IMR-90 (cell line): ENCODE measurements around the gene KCNJ2. TPM values are rescaled to one million over a fixed set of nuclear protein-coding genes. Genes with fewer than 3 reads are reported as not detected.

Source experiments
- ATAC-seq: fragments of 200-7000 bp; cut with Tn5 transposase; 2 replicates; pipeline ENCODE4 v1.9.1; 2020; ENCODE audit warnings: low read depth, mild to moderate bottlenecking, moderate library complexity
- BruUV-seq: library from RNA; stranded (reverse); fragments of 400-500 nt; replicated peaks from 2 replicates; lab custom pipeline; 2021; lab: Mats Ljungman, UMichigan
- CTCF ChIA-PET: fragments of 300-600 bp; formaldehyde crosslinking; extraction: SDS; loops from one replicate; lab custom pipeline; 2021; ENCODE audit warnings: antibody characterized with exemption; lab: Yijun Ruan, JAX
- POLR2A ChIA-PET: fragments of 300-600 bp; sonication (Branson Sonifier 250); formaldehyde crosslinking; loops from one replicate; lab custom pipeline; 2022; ENCODE audit warnings: antibody characterized with exemption; ENCODE audit not compliant: unreplicated experiment; lab: Charles Lee
- DNase-seq: peaks from one replicate; pipeline ENCODE4 v3.0.0; 2013
- H2AFZ ChIP-seq: replicated peaks from 2 replicates; pipeline ENCODE3; 2013; ENCODE audit warnings: low read length, mild to moderate bottlenecking; ENCODE audit not compliant: poor library complexity
- H2AK5ac ChIP-seq: 2 replicates; pipeline ENCODE4 v1.6.1; 2013; ENCODE audit warnings: low read depth, low read length, inconsistent platforms
- H2AK9ac ChIP-seq: replicated peaks from 2 replicates; pipeline ENCODE3; 2013; ENCODE audit warnings: mild to moderate bottlenecking, low read depth, low read length, moderate library complexity; ENCODE audit not compliant: poor library complexity
- H2BK120ac ChIP-seq: 2 replicates; pipeline ENCODE4 v1.6.1; 2013; ENCODE audit warnings: low read depth, low read length, inconsistent platforms
- H2BK15ac ChIP-seq: 3 replicates; pipeline ENCODE4 v1.6.1; 2013; ENCODE audit warnings: low read depth, low read length, inconsistent platforms
- H2BK20ac ChIP-seq: 2 replicates; pipeline ENCODE4 v1.6.1; 2013; ENCODE audit warnings: low read depth, mild to moderate bottlenecking, inconsistent platforms, low read length, moderate library complexity
- H2BK5ac ChIP-seq: 2 replicates; pipeline ENCODE4 v1.6.1; 2013; ENCODE audit warnings: mild to moderate bottlenecking, low read depth, low read length, inconsistent platforms; ENCODE audit not compliant: poor library complexity, severe bottlenecking
- H3K14ac ChIP-seq: replicated peaks from 2 replicates; pipeline ENCODE4 v1.6.1; 2013; ENCODE audit warnings: low read depth, low read length, inconsistent platforms
- H3K18ac ChIP-seq: 2 replicates; pipeline ENCODE4 v1.6.1; 2013; ENCODE audit warnings: low read depth, low read length, control low read depth
- H3K23ac ChIP-seq: 2 replicates; pipeline ENCODE4 v1.6.1; 2013; ENCODE audit warnings: low read depth, low read length, inconsistent platforms
- H3K27ac ChIP-seq: 2 replicates; pipeline ENCODE4 v1.5.1; 2013; ENCODE audit warnings: mild to moderate bottlenecking, control low read depth, low read length; ENCODE audit not compliant: insufficient read depth
- H3K27me3 ChIP-seq: 2 replicates; pipeline ENCODE4 v1.6.1; 2013; ENCODE audit warnings: low read length; ENCODE audit not compliant: control insufficient read depth, insufficient read depth
- H3K36me3 ChIP-seq: 2 replicates; pipeline ENCODE4 v1.6.1; 2013; ENCODE audit warnings: low read length, mixed read lengths; ENCODE audit not compliant: control insufficient read depth, insufficient read depth
- H3K4ac ChIP-seq: 2 replicates; pipeline ENCODE4 v1.6.1; 2013; ENCODE audit warnings: low read depth, low read length, inconsistent platforms
- H3K4me1 ChIP-seq: 2 replicates; pipeline ENCODE4 v1.6.1; 2013; ENCODE audit warnings: low read length, mixed read lengths; ENCODE audit not compliant: control insufficient read depth, insufficient read depth
- H3K4me2 ChIP-seq: 2 replicates; pipeline ENCODE4 v1.6.1; 2013; ENCODE audit warnings: low read depth, mild to moderate bottlenecking, control low read depth, low read length, moderate library complexity
- H3K4me3 ChIP-seq: 2 replicates; pipeline ENCODE4 v1.5.1; 2013; ENCODE audit warnings: low read depth, mild to moderate bottlenecking, control low read depth, low read length, moderate library complexity; ENCODE audit not compliant: insufficient read depth
- H3K56ac ChIP-seq: 2 replicates; pipeline ENCODE4 v1.6.1; 2013; ENCODE audit warnings: low read length, inconsistent platforms; ENCODE audit not compliant: insufficient read depth; ENCODE audit errors: extremely low read depth
- H3K79me1 ChIP-seq, 2 experiments: 2 replicates each; pipeline ENCODE4 v1.6.1; 2013; ENCODE audit warnings: low read length in 2 of 2, inconsistent platforms in 1 of 2, low read depth in 1 of 2
- H3K9ac ChIP-seq: 2 replicates; pipeline ENCODE4 v1.6.1; 2013; ENCODE audit warnings: low read depth, low read length, control low read depth
- H3K9me1 ChIP-seq: 2 replicates; pipeline ENCODE4 v1.6.1; 2013; ENCODE audit warnings: low read length, inconsistent platforms; ENCODE audit not compliant: insufficient read depth
- H3K9me3 ChIP-seq: 2 replicates; pipeline ENCODE4 v1.6.1; 2013; ENCODE audit warnings: low read length; ENCODE audit not compliant: control insufficient read depth, insufficient read depth
- H4K20me1 ChIP-seq: 2 replicates; pipeline ENCODE4 v1.6.1; 2013; ENCODE audit warnings: low read length, inconsistent platforms; ENCODE audit not compliant: insufficient read depth
- H4K5ac ChIP-seq: 2 replicates; pipeline ENCODE4 v1.6.1; 2013; ENCODE audit warnings: mild to moderate bottlenecking, low read depth, low read length, control low read depth
- H4K8ac ChIP-seq, 2 experiments: 2 replicates each; pipeline ENCODE4 v1.6.1; 2013; ENCODE audit warnings: low read depth in 2 of 2, low read length in 2 of 2, control low read depth in 1 of 2, inconsistent platforms in 1 of 2
- H4K91ac ChIP-seq: 2 replicates; pipeline ENCODE4 v1.6.1; 2013; ENCODE audit warnings: low read depth, low read length, inconsistent platforms; ENCODE audit not compliant: insufficient read depth
- BHLHE40 ChIP-seq: fragments of 150-350 bp; IDR thresholded peaks from 2 replicates; pipeline ENCODE4 v1.6.1; 2016; ENCODE audit warnings: mild to moderate bottlenecking, low read depth, low read length
- CEBPB ChIP-seq: IDR thresholded peaks from 2 replicates; pipeline ENCODE4 v1.6.1; 2012; ENCODE audit warnings: low read depth, low read length, improper control_type of control experiment
- NFE2L2 ChIP-seq: fragments of 150-350 bp; IDR thresholded peaks from 2 replicates; pipeline ENCODE4 v1.6.1; 2016; ENCODE audit warnings: low read depth, mild to moderate bottlenecking, low read length
- RFX5 ChIP-seq: IDR thresholded peaks from 2 replicates; pipeline ENCODE4 v1.8.0; 2012; ENCODE audit warnings: low read depth, mild to moderate bottlenecking, low read length, moderate library complexity
- WGBS, 2 experiments: methylation state at CpG; one replicate each; pipeline versions ENCODE4 v1.1.5 to v1.1.7; 2013; ENCODE audit warnings: missing lambda C conversion rate in 2 of 2; ENCODE audit not compliant: insufficient read length in 1 of 2; ENCODE audit errors: extremely low coverage in 2 of 2; 5-methylcytosine and 5-hydroxymethylcytosine counted together
- dilution Hi-C: fragments of 300-500 bp; cut with HindIII; formaldehyde crosslinking; loops from one replicate; pipeline ENCODE4 v1.14.3; 2018; ENCODE audit warnings: low sequenced_read_pairs; ENCODE audit not compliant: unreplicated experiment
- in situ Hi-C: fragments of 300-500 bp; cut with MboI; formaldehyde crosslinking; loops from 3 replicates; pipeline ENCODE4 v1.14.3; 2019; ENCODE audit warnings: low sequenced_read_pairs, inconsistent platforms, mixed read lengths
- intact Hi-C: fragments of 100-400 bp; cut with micrococcal nuclease; formaldehyde crosslinking; loops from 2 replicates; pipeline ENCODE4 v1.10.0; 2022
- polyA plus RNA-seq, 3 experiments: library from polyadenylated mRNA; depleted of rRNA; stranded (reverse); fragments of >200 nt; gene quantifications; 2 replicates each; pipeline ENCODE4 v1.2.3, GENCODE V29; 2012; ENCODE audit warnings: low replicate concordance in 1 of 3
- total RNA-seq: library from RNA; depleted of rRNA; stranded (reverse); fragments of >200 nt; gene quantifications from 2 replicates; pipeline ENCODE4 v1.2.3, GENCODE V29; 2012
- TF ChIP-seq, protein P1 (sequence below): conservative IDR thresholded peaks from 2 replicates; pipeline ENCODE4 v1.5.1; 2012; ENCODE audit warnings: mild to moderate bottlenecking, low read depth, low read length, improper control_type of control experiment
- TF ChIP-seq, protein P2 (sequence below): fragments of 150-350 bp; IDR thresholded peaks from 2 replicates; pipeline ENCODE4 v1.6.1; 2017; ENCODE audit warnings: mild to moderate bottlenecking, antibody characterized with exemption, low read length, low read depth
- TF ChIP-seq, protein P3 (sequence below): fragments of 150-350 bp; IDR thresholded peaks from 2 replicates; pipeline ENCODE4 v1.6.1; 2016; ENCODE audit warnings: low read depth, mild to moderate bottlenecking, low read length, moderate library complexity, borderline replicate concordance

The KCNJ2 gene
- total and polyA plus RNA-seq, 2 of the 4 experiments (the other 2 are of a cell fraction): 0.55 to 8.6 TPM

GRCh38 chr17:70173681-70174080, 4.3 kb downstream of the KCNJ2 start:
- Histone ChIP-seq H3K36me3 (peaks cover 23% of the 10 kb centered on the region), H3K4me1 (no peaks in the 10 kb centered on the region), H3K9ac (no peak overlapping the region), H2AK5ac (no peak overlapping the region), H2AFZ (no peak overlapping the region), H2BK120ac (no peak overlapping the region), H3K9me3 (peaks cover 1% of the 10 kb centered on the region; the same call in 1 of the 2 replicates), H2BK20ac (no peak overlapping the region), H3K27ac (no peak overlapping the region), H3K4me3 (no peak overlapping the region), H3K9me1 (no peaks in the 10 kb centered on the region), H2AK9ac (no peak overlapping the region), H4K20me1 (no peaks in the 10 kb centered on the region), H3K56ac (no peak overlapping the region), H4K91ac (no peak overlapping the region), H3K18ac (no peak overlapping the region), H4K5ac (no peak overlapping the region), H2BK5ac (no peak overlapping the region), H3K23ac (no peak overlapping the region), H3K79me1 (no peaks in the 10 kb centered on the region), H4K8ac (no peak overlapping the region), H3K4me2 (no peak overlapping the region), H2BK15ac (no peak overlapping the region), H3K14ac (no peak overlapping the region), H3K27me3 (no peaks in the 10 kb centered on the region), H3K4ac (no peak overlapping the region)
- DNase-seq: no peak
- no peak for ATAC-seq
- TF ChIP-seq RFX5 (no peak), CEBPB (no peak), NFE2L2 (no peak), BHLHE40 (no peak)
- TF ChIP-seq, protein P1, sequence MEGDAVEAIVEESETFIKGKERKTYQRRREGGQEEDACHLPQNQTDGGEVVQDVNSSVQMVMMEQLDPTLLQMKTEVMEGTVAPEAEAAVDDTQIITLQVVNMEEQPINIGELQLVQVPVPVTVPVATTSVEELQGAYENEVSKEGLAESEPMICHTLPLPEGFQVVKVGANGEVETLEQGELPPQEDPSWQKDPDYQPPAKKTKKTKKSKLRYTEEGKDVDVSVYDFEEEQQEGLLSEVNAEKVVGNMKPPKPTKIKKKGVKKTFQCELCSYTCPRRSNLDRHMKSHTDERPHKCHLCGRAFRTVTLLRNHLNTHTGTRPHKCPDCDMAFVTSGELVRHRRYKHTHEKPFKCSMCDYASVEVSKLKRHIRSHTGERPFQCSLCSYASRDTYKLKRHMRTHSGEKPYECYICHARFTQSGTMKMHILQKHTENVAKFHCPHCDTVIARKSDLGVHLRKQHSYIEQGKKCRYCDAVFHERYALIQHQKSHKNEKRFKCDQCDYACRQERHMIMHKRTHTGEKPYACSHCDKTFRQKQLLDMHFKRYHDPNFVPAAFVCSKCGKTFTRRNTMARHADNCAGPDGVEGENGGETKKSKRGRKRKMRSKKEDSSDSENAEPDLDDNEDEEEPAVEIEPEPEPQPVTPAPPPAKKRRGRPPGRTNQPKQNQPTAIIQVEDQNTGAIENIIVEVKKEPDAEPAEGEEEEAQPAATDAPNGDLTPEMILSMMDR: no peak
- TF ChIP-seq, protein P2, sequence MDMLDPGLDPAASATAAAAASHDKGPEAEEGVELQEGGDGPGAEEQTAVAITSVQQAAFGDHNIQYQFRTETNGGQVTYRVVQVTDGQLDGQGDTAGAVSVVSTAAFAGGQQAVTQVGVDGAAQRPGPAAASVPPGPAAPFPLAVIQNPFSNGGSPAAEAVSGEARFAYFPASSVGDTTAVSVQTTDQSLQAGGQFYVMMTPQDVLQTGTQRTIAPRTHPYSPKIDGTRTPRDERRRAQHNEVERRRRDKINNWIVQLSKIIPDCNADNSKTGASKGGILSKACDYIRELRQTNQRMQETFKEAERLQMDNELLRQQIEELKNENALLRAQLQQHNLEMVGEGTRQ: no peak
- TF ChIP-seq, protein P3, sequence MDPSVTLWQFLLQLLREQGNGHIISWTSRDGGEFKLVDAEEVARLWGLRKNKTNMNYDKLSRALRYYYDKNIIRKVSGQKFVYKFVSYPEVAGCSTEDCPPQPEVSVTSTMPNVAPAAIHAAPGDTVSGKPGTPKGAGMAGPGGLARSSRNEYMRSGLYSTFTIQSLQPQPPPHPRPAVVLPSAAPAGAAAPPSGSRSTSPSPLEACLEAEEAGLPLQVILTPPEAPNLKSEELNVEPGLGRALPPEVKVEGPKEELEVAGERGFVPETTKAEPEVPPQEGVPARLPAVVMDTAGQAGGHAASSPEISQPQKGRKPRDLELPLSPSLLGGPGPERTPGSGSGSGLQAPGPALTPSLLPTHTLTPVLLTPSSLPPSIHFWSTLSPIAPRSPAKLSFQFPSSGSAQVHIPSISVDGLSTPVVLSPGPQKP: no peak
- BruUV-seq: no TSS peak
- WGBS, 2 experiments: no CpG with 5 or more reads among the region's 4 CpGs
- dilution Hi-C loops: no loop called here
- intact Hi-C loops: loop anchor here (10.0 kb wide), 1 partner anchor 381 kb away; no protein-coding TSS in a partner anchor
- ChIA-PET POLR2A (no interaction called here), CTCF (interaction anchor here (0.6 kb wide), 1 partner anchor 602 kb away, joined by 5 read pairs; no protein-coding TSS in a partner anchor)
- in situ Hi-C loops: no loop called here
